GM19397 (cell line): ENCODE results near the gene GNG2.
"Not testable (repeated sequence)": the region's sequence is repeated elsewhere in the genome, so short reads cannot be mapped to it uniquely, and the experiment has no call there.

Experiments used
- ATAC-seq: cut with Tn5 transposase; IDR thresholded peaks from one replicate; pipeline ENCODE4 v1.9.1; 2021; ENCODE audit warnings: mild to moderate bottlenecking, moderate library complexity; ENCODE audit not compliant: unreplicated experiment

Gene GNG2

DNA sequence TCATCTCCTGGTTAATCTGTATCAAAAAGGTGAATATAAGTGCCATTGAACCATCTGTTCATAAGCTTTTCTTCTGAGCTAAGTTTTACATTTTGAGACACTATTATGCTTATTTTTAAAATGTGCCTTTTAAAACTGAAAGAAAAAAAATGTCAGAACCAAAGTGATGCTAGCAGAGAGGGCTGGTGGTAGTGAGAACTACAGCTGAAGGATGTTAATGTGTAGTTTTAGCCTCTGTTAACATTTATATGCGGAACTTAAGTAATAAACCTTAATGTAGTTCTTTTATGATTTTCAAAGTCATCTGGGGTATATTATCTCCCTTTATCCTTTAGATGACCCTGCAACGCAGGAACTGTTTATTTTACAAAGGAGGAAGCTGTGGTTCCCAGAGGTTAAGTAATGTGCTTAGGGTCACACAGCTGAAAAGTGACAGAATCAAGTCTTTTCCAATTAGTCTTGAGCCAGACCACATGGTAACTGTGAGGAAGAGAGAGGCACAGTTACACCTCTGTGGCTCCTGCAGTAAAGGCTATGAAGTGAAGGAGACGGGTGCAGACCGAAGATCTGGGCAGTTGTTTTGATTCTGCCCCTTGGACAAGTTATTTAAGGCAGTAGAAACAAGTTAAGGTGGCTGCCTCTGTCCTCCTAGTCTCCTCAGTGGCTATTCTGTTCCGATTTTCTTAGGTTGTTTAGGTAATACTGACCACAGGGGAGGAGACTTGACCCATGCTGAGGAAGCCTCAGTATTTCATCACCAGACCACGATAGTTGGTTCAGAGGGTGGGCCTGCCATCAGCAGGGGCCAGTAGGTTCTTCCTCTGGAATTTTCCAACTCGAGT is 23.9 kb downstream of the GNG2 start:
- peak; percentile 72 for ATAC-seq

GRCh38 chr14:51889851-51890250 is 29.4 kb downstream of the GNG2 start:
- no peak for ATAC-seq

GRCh38 chr14:51894250-51894649 is 33.8 kb downstream of the GNG2 start:
- ATAC-seq: no peak

- no peak for ATAC-seq
These were observed 35.0 kb downstream of the GNG2 start for GRCh38 chr14:51895375-51895774.

- no peak for ATAC-seq
These were observed 37.5 kb downstream of the GNG2 start for GRCh38 chr14:51897791-51898355.

DNA sequence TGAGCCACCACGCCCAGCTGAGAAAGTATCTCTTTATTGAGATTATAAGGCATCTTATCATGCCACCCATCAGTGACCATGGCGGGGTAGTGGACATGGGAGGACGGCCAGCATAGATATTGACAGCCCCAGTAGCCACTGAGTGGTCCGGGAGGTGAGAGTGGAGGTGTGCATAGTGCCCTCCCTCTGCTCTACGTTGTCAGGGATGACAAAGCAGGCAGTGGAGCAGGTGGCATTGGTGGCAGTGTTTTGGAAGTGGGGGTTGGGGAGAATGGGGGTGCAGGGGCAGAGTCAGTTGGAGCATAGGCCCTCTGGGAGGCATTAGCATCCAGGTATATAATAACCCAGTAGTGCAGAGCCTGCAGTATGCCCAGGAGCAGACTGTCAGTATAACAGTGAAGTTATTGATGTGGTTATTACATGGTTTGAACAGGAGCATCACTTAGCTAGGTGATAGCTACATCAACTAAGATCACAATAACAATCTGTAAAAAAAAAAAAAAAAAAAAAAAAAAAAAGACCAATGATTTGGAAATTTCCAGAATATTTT is 41.1 kb downstream of the GNG2 start:
- no peak for ATAC-seq

- not testable (repeated sequence) for ATAC-seq
These were observed 45.3 kb downstream of the GNG2 start for GRCh38 chr14:51905656-51906121.

DNA sequence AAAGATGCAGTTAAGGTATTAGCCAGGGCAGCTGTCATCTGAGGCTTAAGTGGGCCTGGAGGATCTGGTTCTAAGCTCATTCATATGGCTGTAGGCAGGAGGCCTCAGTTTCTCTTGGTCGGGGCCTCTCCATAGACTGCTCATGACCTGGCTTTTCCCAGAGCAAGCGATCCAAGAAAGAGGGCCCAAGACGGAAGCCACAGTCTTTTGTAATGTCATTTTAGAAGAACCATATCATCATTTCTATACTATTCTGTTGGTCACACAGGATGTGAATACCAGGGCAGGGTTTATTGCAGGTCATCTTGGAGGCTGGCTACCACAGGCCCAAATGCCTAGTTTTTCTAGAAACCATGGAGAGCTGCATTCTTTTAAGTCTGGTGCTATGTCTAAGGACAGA is 47.7 kb downstream of the GNG2 start:
- no peak for ATAC-seq

DNA sequence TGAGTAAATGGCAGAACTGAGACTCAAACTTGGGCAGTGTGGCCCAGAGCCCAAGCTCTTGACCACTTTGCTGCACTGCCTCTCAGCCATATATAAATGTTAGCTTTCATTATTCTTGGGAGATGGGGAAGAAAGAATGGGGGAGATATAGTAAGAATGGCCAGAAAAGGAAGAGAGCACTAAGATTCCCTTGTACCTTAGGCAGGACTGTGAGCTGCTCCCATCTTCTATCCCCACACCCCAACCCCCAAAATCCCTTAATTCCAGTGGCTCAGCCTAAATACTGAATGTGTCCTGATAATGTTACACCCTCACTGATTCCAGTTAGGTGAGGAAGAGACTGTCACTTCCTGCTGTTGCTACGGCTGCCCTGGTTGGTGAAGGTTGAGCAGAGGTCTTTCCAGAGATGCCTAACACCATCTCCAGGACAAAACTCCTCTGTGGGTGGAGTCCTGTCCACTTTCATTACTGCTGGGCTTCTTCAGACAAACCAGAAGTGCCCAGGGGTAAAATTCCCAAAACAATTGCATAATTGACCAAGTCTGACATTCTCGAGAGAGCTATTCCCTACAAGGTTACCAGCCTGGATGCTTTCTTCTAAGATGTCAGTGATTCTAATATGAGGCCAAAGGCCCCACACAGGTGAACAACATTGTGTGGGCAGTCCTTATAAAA is 51.8 kb downstream of the GNG2 start:
- no peak for ATAC-seq

DNA sequence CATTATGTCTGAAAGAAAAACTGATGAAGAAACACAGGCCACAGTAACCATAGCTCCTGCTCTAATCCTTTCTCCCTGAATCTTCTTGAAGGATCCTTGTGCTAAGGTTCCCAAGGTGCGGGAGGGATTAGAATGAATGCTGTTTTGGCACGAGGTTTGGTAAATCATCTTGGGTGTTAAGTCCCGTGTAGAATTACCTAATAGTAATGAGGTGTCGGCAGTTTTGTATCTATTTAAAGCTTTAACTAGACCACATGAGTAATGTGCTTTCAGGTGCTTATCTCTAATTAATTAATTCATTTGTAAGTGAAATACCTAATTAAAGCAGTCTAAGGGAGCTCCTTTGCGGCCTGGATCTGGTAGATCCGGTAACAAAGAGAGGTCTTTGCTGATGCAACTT is 53.9 kb downstream of the GNG2 start:
- no peak for ATAC-seq

GRCh38 chr14:51917193-51917592 is 56.8 kb downstream of the GNG2 start:
- ATAC-seq: no peak

DNA sequence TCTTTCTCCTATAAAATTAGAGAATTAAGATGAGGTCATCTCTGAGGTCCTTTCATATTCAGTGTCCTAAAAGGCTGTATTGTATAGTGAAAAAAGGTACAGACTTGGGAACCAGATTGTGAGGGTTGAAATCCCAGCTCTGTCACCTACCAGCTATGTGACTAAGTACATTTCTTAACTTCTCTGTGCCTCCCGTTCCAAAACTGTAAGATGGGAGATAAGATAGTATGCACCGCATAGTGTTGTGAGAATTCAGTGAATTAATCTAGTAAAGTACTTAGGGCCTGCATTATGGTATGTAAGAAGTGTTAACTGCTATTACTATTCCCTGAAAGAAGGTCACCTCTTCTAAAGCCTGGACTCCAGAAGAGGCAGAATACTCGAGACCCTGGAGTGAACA is 60.6 kb downstream of the GNG2 start:
- no peak for ATAC-seq

- no peak for ATAC-seq
These were observed 62.2 kb downstream of the GNG2 start for GRCh38 chr14:51922624-51923023.

GRCh38 chr14:51924600-51924999 is 64.2 kb downstream of the GNG2 start:
- no peak for ATAC-seq

- no peak for ATAC-seq
These were observed 65.6 kb downstream of the GNG2 start for GRCh38 chr14:51925980-51926379.

GRCh38 chr14:51926449-51926848 is 66.0 kb downstream of the GNG2 start:
- ATAC-seq: no peak

DNA sequence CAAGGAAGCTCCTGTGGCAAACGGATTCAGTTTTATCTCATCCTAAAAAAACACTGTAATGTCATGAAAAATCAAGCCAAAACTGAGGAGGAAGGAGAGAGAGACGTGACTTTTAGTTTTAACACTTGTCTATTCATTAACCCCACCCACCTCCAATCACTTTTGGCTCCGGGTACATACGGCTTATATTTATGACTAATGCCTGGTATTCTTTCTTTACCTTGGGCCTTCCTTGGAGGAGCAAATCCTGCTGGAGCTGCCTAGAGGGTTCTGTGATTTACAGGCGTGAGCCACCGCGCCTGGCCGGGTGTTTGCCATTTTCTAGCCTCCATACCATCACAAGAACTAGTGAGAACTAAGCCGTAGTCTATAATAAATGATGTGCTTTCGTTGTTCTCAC is 68.2 kb downstream of the GNG2 start:
- no peak for ATAC-seq

DNA sequence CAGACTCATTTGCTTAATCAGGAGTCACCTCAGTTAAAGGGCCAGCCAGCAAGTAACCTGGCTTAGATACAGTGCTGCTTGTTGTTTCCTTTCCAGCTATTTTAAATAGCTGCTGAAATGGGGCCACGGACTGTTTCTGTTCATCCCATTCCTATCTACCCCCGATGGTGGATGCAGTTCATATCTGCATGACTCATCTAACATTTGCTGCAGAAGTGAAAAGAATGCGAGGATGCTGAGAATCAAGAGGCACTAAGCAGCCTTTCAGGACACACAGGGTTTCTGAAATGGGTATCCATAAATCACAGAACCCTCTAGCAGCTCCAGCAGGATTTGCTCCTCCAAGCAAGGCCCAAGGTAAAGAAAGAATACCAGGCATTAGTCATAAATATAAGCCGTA is 68.8 kb downstream of the GNG2 start:
- no peak for ATAC-seq

DNA sequence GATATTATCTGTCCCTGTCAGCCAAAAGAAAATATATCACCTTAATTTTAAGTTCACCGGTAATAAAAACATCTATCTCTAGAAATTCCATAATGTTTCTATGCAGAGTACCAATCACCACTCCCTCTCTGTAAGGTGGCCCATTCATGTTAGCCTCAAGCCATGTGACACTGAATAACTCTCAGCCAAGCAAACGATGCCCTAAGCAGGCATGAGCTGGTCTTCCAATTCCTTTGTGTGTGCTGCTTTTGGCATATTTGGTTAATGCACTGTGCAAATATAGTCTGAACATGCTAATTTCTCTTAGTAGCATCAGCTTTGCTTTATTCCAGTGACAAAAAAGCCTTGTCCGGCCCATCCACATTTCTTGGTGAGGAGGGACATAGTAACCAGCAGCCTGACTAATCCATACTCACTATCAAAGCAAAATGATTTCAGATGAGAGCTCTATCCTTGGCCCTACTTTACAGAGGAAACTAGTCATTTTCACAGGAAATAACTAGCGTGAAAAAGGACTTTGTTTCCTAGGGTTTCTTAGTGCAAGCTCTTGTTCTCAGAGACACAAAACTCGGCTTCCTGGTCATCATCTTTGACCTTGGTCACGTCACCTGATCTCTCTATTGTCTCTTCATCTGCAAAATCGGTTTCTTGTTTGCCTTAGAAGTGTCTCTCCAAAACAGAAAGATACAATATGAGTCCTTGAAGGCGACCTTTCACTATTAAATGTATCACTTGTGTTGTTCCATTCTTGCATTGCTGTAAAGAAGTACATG is 69.7 kb downstream of the GNG2 start:
- ATAC-seq: no peak

DNA sequence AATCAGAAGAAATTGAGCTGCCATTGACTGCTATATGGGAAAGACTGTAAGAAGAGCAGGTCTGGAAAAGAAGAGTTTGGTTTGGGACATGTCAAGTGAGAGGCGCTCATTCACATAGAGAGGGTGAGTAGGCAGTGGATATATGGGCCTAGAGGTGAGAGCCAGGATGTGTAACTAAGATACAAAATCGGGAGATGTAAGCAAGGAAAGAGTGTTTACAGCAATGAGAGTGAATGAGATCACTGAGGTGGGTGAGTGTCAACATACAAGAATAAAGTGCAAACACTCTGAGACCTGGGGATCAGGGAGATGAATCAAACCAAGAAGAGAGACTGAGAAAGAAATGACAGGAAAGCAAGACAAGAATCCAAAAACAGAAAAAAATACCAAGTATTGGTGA is 70.9 kb downstream of the GNG2 start:
- no peak for ATAC-seq

GRCh38 chr14:51933191-51933590 is 72.8 kb downstream of the GNG2 start:
- ATAC-seq: no peak
